HFFc6 (cell line): ENCODE results near the gene ADGRV1. TPM values are rescaled to one million over a fixed set of nuclear protein-coding genes. Genes with fewer than 3 reads are reported as not detected.

Experiments used
- DNase-seq: peaks from one replicate; pipeline ENCODE4 v3.0.0-alpha.2; 2018
- H3K27ac Mint-ChIP-seq: 2 replicates; pipeline ENCODE4 v1.8.0; 2020; ENCODE audit warnings: mild to moderate bottlenecking, mixed read lengths
- H3K27me3 Mint-ChIP-seq: 2 replicates; pipeline ENCODE4 v1.8.0; 2021; ENCODE audit warnings: mild to moderate bottlenecking, moderate library complexity, mixed read lengths; ENCODE audit not compliant: insufficient read depth
- H3K36me3 Mint-ChIP-seq: 2 replicates; pipeline ENCODE4 v1.8.0; 2021; ENCODE audit warnings: low read depth, mixed read lengths
- H3K4me1 Mint-ChIP-seq: 2 replicates; pipeline ENCODE4 v1.8.0; 2020; ENCODE audit warnings: low read depth, mixed read lengths
- H3K4me3 Mint-ChIP-seq: 2 replicates; pipeline ENCODE4 v1.8.0; 2020; ENCODE audit warnings: mild to moderate bottlenecking, moderate library complexity, mixed read lengths
- H3K9me3 Mint-ChIP-seq: 2 replicates; pipeline ENCODE4 v1.8.0; 2020; ENCODE audit warnings: mild to moderate bottlenecking, mixed read lengths
- CTCF ChIP-seq: fragments of 200-600 bp; sonication (generic); IDR thresholded peaks from 2 replicates; pipeline ENCODE4 v1.5.0; 2021; ENCODE audit warnings: antibody characterized with exemption, mild to moderate bottlenecking
- total RNA-seq, 6 experiments: library from RNA; stranded (reverse); fragmentation: NEBNext Ultra II Directional; extraction: Animal tissue kit (Norgen Biotek cat#: 25700); gene quantifications; 2 replicates in 1 of 6; 3 replicates in 5 of 6; pipeline ENCODE4 v1.2.3, GENCODE V29; 2021

Gene ADGRV1
- total RNA-seq, 6 experiments from 2014 or later, result not detected

- Mint-ChIP-seq H3K4me3 (no peak overlapping the region), H3K36me3 (no peaks in the 10 kb centered on the region), H3K27me3 (no peaks in the 10 kb centered on the region; the same call in none of the 2 replicates), H3K27ac (no peak overlapping the region), H3K9me3 (0 out of 2 replicates have a peak, but pooled peaks cover 8% of the 10 kb centered on the region), H3K4me1 (no peaks in the 10 kb centered on the region)
- TF ChIP-seq CTCF, result peak; percentile 77
- peak; percentile 32 for DNase-seq
Measured at GRCh38 chr5:90802474-90803317, 244.1 kb downstream of the ADGRV1 start.

GRCh38 chr5:90803381-90803780, 244.8 kb downstream of the ADGRV1 start:
- no peak overlapping the region for H3K4me3 Mint-ChIP-seq
- no peak for DNase-seq
- H3K36me3 Mint-ChIP-seq, result no peaks in the 10 kb centered on the region
- H3K27ac Mint-ChIP-seq, result no peak overlapping the region
- no peaks in the 10 kb centered on the region; the same call in none of the 2 replicates for H3K27me3 Mint-ChIP-seq
- H3K9me3 Mint-ChIP-seq, result 0 out of 2 replicates have a peak, but pooled peaks cover 8% of the 10 kb centered on the region
- no peaks in the 10 kb centered on the region for H3K4me1 Mint-ChIP-seq
- no peak for TF ChIP-seq CTCF

- no peaks in the 10 kb centered on the region for H3K36me3 Mint-ChIP-seq
- no peaks in the 10 kb centered on the region; the same call in none of the 2 replicates for H3K27me3 Mint-ChIP-seq
- no peak for TF ChIP-seq CTCF
- no peaks in the 10 kb centered on the region for H3K4me1 Mint-ChIP-seq
- DNase-seq, result no peak
- 0 out of 2 replicates have a peak, but pooled peaks cover 5% of the 10 kb centered on the region for H3K9me3 Mint-ChIP-seq
- no peak overlapping the region for H3K27ac Mint-ChIP-seq
- H3K4me3 Mint-ChIP-seq, result no peak overlapping the region
Measured at GRCh38 chr5:90803876-90804275, 245.3 kb downstream of the ADGRV1 start.

GRCh38 chr5:90807496-90807895, 248.9 kb downstream of the ADGRV1 start:
- no peak for TF ChIP-seq CTCF
- no peak overlapping the region for H3K27ac Mint-ChIP-seq
- no peak overlapping the region for H3K4me3 Mint-ChIP-seq
- no peaks in the 10 kb centered on the region for H3K4me1 Mint-ChIP-seq
- H3K9me3 Mint-ChIP-seq, result no peaks in the 10 kb centered on the region; the same call in 1 of the 2 replicates
- no peaks in the 10 kb centered on the region for H3K36me3 Mint-ChIP-seq
- no peak for DNase-seq
- no peaks in the 10 kb centered on the region; the same call in 1 of the 2 replicates for H3K27me3 Mint-ChIP-seq

GRCh38 chr5:90809311-90810056, 250.9 kb downstream of the ADGRV1 start:
- no peak for TF ChIP-seq CTCF
- DNase-seq, result no peak
- no peaks in the 10 kb centered on the region for H3K36me3 Mint-ChIP-seq
- no peak overlapping the region for H3K27ac Mint-ChIP-seq
- no peak overlapping the region for H3K4me3 Mint-ChIP-seq
- peaks cover 3% of the 10 kb centered on the region for H3K9me3 Mint-ChIP-seq
- H3K27me3 Mint-ChIP-seq, result no peaks in the 10 kb centered on the region; the same call in 1 of the 2 replicates
- H3K4me1 Mint-ChIP-seq, result no peaks in the 10 kb centered on the region
